ENCODE data around the gene KLHL3.

KLHL3 gene

GRCh38 chr5:137630216-137630971 is 105.5 kb downstream of the KLHL3 start:
- no peak for DNase-seq

DNA sequence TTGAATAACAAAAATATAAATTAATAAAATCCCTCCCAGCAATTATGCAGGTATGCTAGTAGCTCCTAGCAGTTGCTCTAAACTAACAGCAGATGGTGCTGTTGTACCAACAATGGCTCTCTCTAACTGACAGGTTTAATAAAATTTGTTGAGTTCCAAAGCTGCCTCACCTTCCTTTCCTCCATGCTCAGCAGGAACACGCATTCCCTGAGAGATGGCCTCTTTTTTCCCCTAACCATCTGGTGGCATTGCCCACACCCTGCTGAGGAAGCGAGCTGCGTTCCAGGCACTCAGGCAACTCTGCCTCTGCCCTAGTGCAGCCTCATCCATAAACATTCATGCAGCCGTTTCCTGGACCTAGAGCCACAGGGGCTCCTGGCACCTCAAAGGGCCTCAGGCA is 106.2 kb downstream of the KLHL3 start:
- DNase-seq: no peak

DNA sequence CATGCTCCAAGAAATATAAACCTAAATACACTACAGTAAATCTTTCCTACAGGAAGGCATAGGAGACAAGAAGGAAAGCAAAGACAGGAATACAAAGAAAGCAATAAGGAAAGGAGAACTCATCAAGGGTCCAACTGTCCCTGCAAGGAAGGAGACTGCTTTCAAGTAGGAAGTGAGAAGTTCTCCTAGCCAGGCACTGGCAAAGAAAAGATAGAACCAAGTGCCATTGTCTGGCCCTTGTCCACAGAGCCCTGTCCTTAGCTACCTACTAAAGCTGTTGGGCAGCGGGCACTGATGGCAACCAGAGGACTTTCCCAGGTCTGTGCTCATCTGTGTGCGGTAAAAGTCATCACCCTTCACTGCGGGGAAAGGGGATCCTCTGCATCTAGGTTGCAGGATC is 108.2 kb downstream of the KLHL3 start:
- no peak for DNase-seq

GRCh38 chr5:137627293-137627692 is 108.6 kb downstream of the KLHL3 start:
- DNase-seq: no peak

- DNase-seq: no peak
Measured at GRCh38 chr5:137624786-137625349, 111.0 kb downstream of the KLHL3 start.

- DNase-seq: no peak
Measured at GRCh38 chr5:137622850-137623249, 113.0 kb downstream of the KLHL3 start.

GRCh38 chr5:137621861-137622823 is 113.7 kb downstream of the KLHL3 start:
- DNase-seq: no peak

DNA sequence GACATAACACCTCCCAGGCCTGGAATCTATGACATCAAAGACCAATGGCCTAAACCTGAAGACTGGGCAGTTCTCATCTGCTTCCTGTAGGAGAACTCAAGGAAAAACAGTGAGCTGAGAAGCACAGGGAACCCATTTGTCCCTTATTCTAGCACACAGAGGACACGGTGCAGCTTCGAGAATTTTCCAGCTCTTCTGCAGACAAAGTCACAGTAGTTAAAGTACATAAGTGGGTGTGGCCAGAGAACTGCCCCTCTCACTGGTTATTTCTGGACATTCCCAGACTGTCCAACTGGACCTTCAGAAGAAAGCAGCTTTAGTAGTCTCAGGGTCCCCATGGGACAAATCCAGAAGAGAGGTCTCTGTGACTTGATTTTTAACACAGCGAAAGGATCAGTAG is 114.6 kb downstream of the KLHL3 start:
- DNase-seq: no peak

DNA sequence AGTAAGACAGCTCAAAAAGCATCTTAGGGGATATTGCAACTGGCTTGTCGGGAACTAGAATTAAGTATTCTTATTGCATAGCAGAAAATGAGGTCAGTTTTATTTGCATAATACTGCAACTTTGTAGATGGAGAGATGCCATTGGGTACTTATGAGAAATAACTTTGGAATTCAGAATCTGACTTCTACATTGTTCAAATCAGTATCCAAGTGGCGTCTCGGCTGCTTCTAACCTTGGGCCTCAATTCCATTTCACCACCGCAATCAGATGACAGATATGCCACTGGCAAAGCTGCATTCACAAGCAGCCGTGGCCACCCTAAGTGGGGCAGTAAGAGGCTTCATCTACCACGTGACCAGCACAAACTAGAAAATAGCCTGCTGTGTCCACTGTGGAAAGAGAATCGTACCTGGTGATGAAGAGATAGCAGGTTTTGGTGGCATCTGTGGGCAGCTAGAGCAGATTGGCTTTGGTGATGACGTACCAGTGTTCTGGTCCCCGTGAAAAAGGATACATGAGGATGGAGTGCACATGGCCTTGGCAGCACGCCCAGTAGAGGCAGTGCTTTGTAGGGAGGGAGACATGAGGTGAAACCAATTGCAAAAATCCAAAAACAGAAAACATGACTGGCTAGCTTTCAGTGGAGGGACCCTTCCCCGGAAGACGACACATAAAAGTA is 116.6 kb downstream of the KLHL3 start:
- no peak for DNase-seq

DNA sequence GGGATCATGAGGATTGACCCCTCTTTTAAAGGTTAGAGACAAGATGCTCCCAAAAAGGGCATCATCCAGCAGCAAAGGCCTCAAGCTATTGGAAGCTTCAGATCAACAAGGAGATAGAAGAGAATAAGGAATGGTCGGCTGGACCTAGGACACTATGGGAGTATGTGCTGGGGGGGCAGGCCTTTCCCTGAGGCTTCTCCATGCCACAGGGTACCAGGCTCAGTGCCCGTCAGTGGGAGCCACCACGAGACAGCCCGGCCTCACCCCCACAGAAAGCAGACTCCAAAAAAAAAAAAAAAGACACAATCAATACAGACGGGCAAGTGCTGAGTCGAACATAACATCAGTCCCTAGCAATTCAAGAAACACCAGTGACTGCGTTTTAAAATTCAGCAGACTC is 117.4 kb downstream of the KLHL3 start:
- no peak for DNase-seq

DNA sequence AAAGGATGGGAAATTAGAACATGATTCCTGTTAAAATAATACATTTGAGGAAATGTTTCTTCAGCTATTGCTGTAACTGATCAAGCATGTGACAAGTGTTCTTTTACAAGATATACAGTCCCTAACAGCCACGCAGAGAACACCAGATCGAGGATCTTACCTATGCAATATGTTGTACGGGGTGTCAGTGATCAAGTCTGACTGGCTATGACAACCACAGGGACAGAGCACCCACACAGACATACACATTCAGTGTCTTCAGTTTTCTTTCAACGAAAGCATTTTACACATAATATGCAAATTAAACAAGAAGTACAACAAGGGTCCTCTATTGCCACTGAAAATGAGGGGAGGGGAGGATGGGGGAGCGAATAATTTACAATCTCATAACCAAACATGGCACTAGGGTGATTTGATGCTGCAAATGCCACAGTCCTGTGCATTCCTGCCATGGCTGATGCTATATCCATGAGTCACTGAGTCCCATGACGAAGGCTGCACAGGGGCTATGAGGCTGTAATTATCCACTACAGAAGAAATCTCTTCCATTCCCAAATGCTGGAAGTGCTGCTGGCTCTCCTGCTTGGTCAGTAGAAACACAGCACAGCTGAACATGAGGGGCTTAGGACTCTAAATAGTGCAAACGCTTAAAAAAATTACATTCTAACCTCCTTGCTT is 118.2 kb downstream of the KLHL3 start:
- no peak for DNase-seq

DNA sequence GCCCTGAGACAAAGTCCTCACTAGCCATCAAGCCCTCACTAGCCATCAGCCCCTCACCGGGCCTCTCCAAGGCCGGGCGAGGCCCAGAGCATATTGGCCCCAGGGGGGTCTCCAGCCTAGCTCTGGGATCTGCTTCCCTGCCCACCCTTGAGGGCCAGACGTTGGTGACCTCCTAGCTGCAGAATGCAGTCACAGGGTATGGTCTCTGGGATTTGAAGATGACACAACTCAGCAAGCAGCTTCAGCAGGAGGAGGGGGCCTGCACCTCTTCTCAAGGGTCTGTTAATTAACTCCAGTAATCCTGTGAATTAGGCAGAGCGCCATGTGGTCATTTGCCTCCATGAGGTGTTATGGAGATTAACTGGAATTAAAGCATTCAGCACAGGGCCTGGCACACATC is 119.8 kb downstream of the KLHL3 start:
- DNase-seq: no peak

GRCh38 chr5:137615171-137615775 is 120.6 kb downstream of the KLHL3 start:
- DNase-seq: no peak

DNA sequence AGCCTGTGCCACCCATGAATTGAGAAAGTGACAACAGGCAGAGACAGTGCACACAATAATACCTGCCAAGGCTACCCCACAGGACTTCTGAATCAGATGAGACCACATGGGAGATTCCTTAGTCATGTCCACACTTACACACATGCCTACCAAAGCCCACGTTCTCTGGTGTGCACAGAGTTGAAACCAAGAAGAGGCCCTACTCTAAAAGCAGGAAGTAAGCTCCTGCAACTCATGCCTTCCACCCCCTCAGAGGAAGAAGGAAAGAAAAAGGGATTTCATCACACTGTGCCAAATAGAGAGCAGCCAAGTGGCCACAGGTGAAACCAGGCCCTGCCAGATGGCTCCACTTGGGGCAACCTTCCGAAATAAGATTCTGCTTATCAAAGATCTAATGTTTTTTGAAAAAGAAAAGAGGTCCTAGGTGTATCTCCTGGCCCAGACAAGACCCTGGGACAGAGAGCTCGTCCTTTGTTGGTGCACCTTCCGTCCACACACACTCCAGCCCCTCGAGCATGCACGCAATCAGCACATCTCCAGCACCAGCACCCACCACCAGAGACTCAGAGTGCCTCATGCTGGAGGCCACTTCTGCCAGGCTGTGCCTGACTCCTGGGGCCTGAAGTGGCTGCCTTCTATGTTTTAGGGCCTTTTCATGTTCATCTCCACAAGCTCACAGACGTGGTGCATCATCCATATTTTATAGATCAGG is 122.2 kb downstream of the KLHL3 start:
- no peak for DNase-seq

DNA sequence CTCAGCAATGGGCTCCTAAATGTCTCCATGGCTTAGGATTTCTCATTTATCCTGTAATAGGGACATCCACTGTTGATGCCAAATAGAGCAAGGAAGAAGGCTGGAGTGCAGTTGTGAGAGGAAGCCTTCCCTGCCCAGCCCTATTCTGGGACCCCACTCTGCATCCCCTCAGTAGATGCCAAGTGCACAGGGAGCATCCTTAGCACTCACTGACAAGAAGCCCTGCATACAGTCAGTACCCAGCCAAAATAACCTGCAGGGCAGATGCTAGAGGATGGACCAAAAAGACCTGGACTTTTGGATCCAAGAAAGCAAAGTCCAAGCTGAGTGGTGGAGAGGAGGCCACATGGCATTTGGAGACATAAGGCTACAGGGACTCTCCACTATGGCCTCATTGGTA is 123.3 kb downstream of the KLHL3 start:
- no peak for DNase-seq

GRCh38 chr5:137611794-137612435 is 124.0 kb downstream of the KLHL3 start:
- no peak for DNase-seq

DNA sequence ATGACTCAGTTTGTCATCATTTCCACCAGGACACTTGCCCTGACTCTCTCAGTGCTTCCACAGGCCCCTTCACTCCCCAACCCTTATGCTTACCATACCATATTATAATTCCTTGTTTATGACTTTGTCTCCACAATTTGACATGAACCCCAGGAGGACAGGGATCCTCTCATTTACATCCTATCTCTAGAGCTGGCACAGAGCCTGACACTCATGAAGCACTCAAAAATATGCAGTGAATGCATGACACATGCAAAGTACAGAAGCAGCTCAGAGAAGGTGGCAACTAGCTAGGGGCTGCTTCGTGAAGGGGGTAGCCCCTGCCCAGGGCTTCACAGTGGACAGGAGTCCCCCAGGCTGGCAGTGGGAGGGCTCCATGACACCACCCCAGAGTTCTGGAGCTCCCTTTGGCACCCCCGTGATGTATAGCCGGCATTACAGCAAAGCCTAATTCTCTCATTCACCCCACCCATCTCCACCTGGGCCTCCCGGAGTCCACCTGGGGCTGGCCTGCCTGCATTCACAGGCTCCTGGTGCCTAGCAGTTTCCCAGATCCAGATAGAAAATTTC is 124.8 kb downstream of the KLHL3 start:
- no peak for DNase-seq

- no peak for DNase-seq
Measured at GRCh38 chr5:137610598-137610997, 125.3 kb downstream of the KLHL3 start.

GRCh38 chr5:137609127-137609526 is 126.8 kb downstream of the KLHL3 start:
- no peak for DNase-seq

DNA sequence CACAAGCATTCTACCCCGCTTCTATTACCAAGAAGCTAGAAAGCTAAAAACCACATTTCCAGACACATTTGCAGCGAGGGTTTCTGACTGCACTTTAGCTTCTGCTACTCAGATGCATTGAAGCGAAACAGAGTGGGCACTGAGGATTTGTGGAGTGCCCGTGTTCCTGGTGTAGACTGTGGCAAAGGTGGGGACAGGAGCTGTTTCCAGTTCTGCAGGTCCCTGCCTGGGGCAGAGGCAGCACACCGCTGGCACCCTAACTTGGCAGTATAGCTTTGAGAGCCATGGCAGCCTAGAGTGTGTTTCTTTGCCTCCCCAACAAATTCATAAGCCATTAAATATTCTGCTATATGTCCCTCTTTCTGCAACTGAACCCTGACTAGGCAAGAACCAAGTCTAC is 128.1 kb downstream of the KLHL3 start:
- DNase-seq: no peak

DNA sequence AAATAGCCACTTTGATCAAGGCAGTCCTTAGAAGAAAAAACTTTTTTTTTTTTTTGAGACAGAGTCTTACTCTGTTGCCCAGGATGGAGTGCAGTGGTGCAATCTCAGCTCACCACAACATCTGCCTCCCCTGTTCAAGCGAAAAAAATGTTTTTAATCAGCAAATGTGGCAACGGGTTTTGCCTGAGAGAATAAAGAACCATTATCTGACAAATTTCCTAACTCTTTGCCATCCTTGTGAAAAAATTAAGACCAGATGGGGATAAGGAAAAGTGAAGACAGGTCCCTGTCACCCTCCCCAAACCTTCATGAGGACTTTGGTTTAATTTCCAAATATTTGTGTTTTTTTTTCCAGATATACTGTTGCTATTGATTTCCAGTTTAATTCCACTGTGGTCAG is 129.5 kb downstream of the KLHL3 start:
- no peak for DNase-seq

Data from stimulated activated CD8-positive, alpha-beta memory T cell treated with anti-CD3 and anti-CD28 coated beads, Interleukin-4, amount 100 ng/mL, for 48 hours (primary cell).